Sigmoid colon (tissue), 7 donors: Measurements from ENCODE around the gene GBF1. TPM values are rescaled to one million over a fixed set of nuclear protein-coding genes. Genes with fewer than 3 reads are reported as not detected.

Source experiments
- DNase-seq: peaks from one replicate; pipeline ENCODE4 v3.0.0-alpha.2; 2019
- H3K27ac ChIP-seq, 4 donors: fragments of 200-600 bp; sonication (generic); one replicate each; pipeline ENCODE4 v1.5.1; 2016 to 2019; ENCODE audit warnings: mild to moderate bottlenecking in 1 of 4
- H3K27me3 ChIP-seq, 3 donors: fragments of 200-600 bp; sonication (generic); one replicate each; pipeline ENCODE4 v1.5.1; 2019; ENCODE audit warnings: mild to moderate bottlenecking in 1 of 3
- H3K36me3 ChIP-seq, 4 donors: fragments of 200-600 bp; sonication (generic); one replicate each; pipeline ENCODE4 v1.5.1; 2016 to 2019
- H3K4me1 ChIP-seq, 4 donors: fragments of 200-600 bp; sonication (generic); one replicate each; pipeline ENCODE4 v1.5.1; 2017 to 2019
- H3K4me3 ChIP-seq, 4 donors: fragments of 200-600 bp; sonication (generic); one replicate each; pipeline ENCODE4 v1.5.1; 2017 to 2019; ENCODE audit warnings: mild to moderate bottlenecking in 2 of 4, moderate library complexity in 1 of 4
- H3K9me3 ChIP-seq, 4 donors: fragments of 200-600 bp in 3 of 4; sonication (generic) in 3 of 4; one replicate each; pipeline versions ENCODE4 v1.5.1 to v1.6.1; 2013 to 2019
- CTCF ChIP-seq, 4 experiments: fragments of 450-650 bp in 3 of 4; fragments of 200-600 bp in 1 of 4; IDR thresholded peaks; one replicate each; pipeline ENCODE4 v1.5.1; 2016 to 2019; ENCODE audit warnings: antibody characterized with exemption in 4 of 4, mild to moderate bottlenecking in 3 of 4, moderate library complexity in 2 of 4
- EP300 ChIP-seq, 4 donors: sonication (generic); formaldehyde crosslinking; IDR thresholded peaks; one replicate each; pipeline ENCODE4 v1.6.1; 2017; ENCODE audit warnings: antibody characterized with exemption in 4 of 4
- POLR2A ChIP-seq, 2 donors: fragments of 450-650 bp; IDR thresholded peaks; one replicate each; pipeline ENCODE4 v1.6.1; 2016; ENCODE audit warnings: antibody characterized with exemption in 2 of 2, mild to moderate bottlenecking in 2 of 2, moderate library complexity in 2 of 2
- POLR2AphosphoS5 ChIP-seq, 4 donors: sonication (generic); formaldehyde crosslinking; IDR thresholded peaks; one replicate each; pipeline ENCODE4 v1.6.1; 2017; ENCODE audit warnings: antibody characterized with exemption in 4 of 4
- WGBS, 2 donors: extraction: QIAGEN DNeasy Blood & Tissue Kit; methylation state at CpG; one replicate each; pipeline ENCODE4 v1.1.7; 2013; 5-methylcytosine and 5-hydroxymethylcytosine counted together
- intact Hi-C: fragments of 100-400 bp; cut with DNase I; formaldehyde crosslinking; loops from one replicate; pipeline ENCODE4 v1.15.1; 2023
- polyA plus RNA-seq, 3 donors: library from polyadenylated mRNA; stranded (reverse); fragments of 200-250 nt; gene quantifications; one replicate each; pipeline ENCODE4 v1.2.3, GENCODE V29; 2013
- total RNA-seq, 4 donors: library from RNA; depleted of rRNA; stranded (reverse); fragments of >200 nt; gene quantifications; one replicate each; pipeline ENCODE4 v1.1.0, GENCODE V29; 2016
- donor health status: healthy with polysubstance abuse.
- donor health status: Bipolar disorder and iron deficiency.
- donor health status: healthy.

Gene GBF1
- total and polyA plus RNA-seq, 7 donors: 8.4 to 38.2 (median 18.5) TPM

GRCh38 chr10:102275343-102275742 is 30.0 kb downstream of the GBF1 start:
- 91 to 96% methylated on average over 2 of the region's 2 CpGs for WGBS, 2 donors
- H3K9me3 ChIP-seq: no peaks in the 10 kb centered on the region
- H3K4me3 ChIP-seq: no peak overlapping the region
- H3K27me3 ChIP-seq: no peaks in the 10 kb centered on the region
- DNase-seq: no peak
- H3K36me3 ChIP-seq: no peaks in the 10 kb centered on the region
- TF ChIP-seq CTCF (IDR thresholded peaks at IDR 0.05): no peak
- no peak for TF ChIP-seq EP300 (IDR thresholded peaks at IDR 0.05)
- no peak for TF ChIP-seq POLR2A (IDR thresholded peaks at IDR 0.05)
- TF ChIP-seq POLR2AphosphoS5 (IDR thresholded peaks at IDR 0.05): no peak
- H3K4me1 ChIP-seq: peaks cover 0 to 23% (median 8%) of the 10 kb centered on the region in 4 donors
- intact Hi-C loops: no loop called here
- H3K27ac ChIP-seq: no peak overlapping the region

GRCh38 chr10:102279104-102279503 is 33.8 kb downstream of the GBF1 start:
- Histone ChIP-seq H3K27ac (no peak overlapping the region), H3K27me3 (no peaks in the 10 kb centered on the region), H3K9me3 (no peaks in the 10 kb centered on the region), H3K36me3 (no peaks in the 10 kb centered on the region), H3K4me3 (no peak overlapping the region), H3K4me1 (peaks cover 0 to 24% (median 14%) of the 10 kb centered on the region in 4 donors)
- no peak for TF ChIP-seq POLR2A (IDR thresholded peaks at IDR 0.05)
- no peak for TF ChIP-seq POLR2AphosphoS5 (IDR thresholded peaks at IDR 0.05)
- no peak for TF ChIP-seq EP300 (IDR thresholded peaks at IDR 0.05)
- no peak for TF ChIP-seq CTCF (IDR thresholded peaks at IDR 0.05)
- DNase-seq: no peak
- intact Hi-C loops: no loop called here

GRCh38 chr10:102280397-102281101 is 35.2 kb downstream of the GBF1 start:
- WGBS, 2 donors: 8 to 11% methylated on average over 3 of the region's 3 CpGs
- no peak for TF ChIP-seq CTCF (IDR thresholded peaks at IDR 0.05)
- TF ChIP-seq EP300 (IDR thresholded peaks at IDR 0.05): no peak
- TF ChIP-seq POLR2A (IDR thresholded peaks at IDR 0.05): no peak
- TF ChIP-seq POLR2AphosphoS5 (IDR thresholded peaks at IDR 0.05): no peak
- peak overlapping the region in 1 of 4 donors; percentile 0 for H3K4me3 ChIP-seq

GRCh38 chr10:102281102-102281487 is 35.8 kb downstream of the GBF1 start:
- 33 to 74% methylated on average over 3 of the region's 3 CpGs for WGBS, 2 donors
- no peaks in the 10 kb centered on the region for H3K9me3 ChIP-seq
- peak overlapping the region in 1 of 4 donors; percentile 0 for H3K4me3 ChIP-seq
- H3K27me3 ChIP-seq: no peaks in the 10 kb centered on the region
- TF ChIP-seq EP300 (IDR thresholded peaks at IDR 0.05) (no peak), CTCF (IDR thresholded peaks at IDR 0.05) (no peak)
- intact Hi-C loops: no loop called here
- no peaks in the 10 kb centered on the region for H3K36me3 ChIP-seq
- peaks cover 0 to 21% (median 13%) of the 10 kb centered on the region in 4 donors for H3K4me1 ChIP-seq
- H3K27ac ChIP-seq: peak overlapping the region in 3 of 4 donors; percentile 27 to 37 (median 27)
- no peak for DNase-seq

More at GRCh38 chr10:102280397-102281101, 35.2 kb downstream of the GBF1 start:
- intact Hi-C loops: no loop called here
- no peak for DNase-seq
- Histone ChIP-seq H3K4me1 (peaks cover 0 to 21% (median 13%) of the 10 kb centered on the region in 4 donors), H3K27ac (peak overlapping the region in 3 of 4 donors; percentile 27 to 37 (median 27)), H3K36me3 (no peaks in the 10 kb centered on the region), H3K27me3 (no peaks in the 10 kb centered on the region), H3K9me3 (no peaks in the 10 kb centered on the region)

- intact Hi-C loops: no loop called here
- Histone ChIP-seq H3K9me3 (no peaks in the 10 kb centered on the region), H3K4me1 (peaks cover 0 to 21% (median 13%) of the 10 kb centered on the region in 4 donors), H3K36me3 (no peaks in the 10 kb centered on the region), H3K4me3 (no peak overlapping the region), H3K27me3 (no peaks in the 10 kb centered on the region), H3K27ac (no peak overlapping the region)
- TF ChIP-seq CTCF (IDR thresholded peaks at IDR 0.05) (no peak), POLR2AphosphoS5 (IDR thresholded peaks at IDR 0.05) (no peak), POLR2A (IDR thresholded peaks at IDR 0.05) (no peak), EP300 (IDR thresholded peaks at IDR 0.05) (no peak)
- no peak for DNase-seq
- 64 to 85% methylated on average over 2 of the region's 2 CpGs for WGBS, 2 donors
These were observed 38.2 kb downstream of the GBF1 start for GRCh38 chr10:102283488-102283887.
